Progenitor cell of endocrine pancreas (in vitro differentiated cells): Measurements from ENCODE around the gene TWIST2. TPM values are rescaled to one million over a fixed set of nuclear protein-coding genes. Genes with fewer than 3 reads are reported as not detected.

Experiments used
- DNase-seq: peaks from one replicate; pipeline ENCODE4 v3.0.0; 2021; ENCODE audit warnings: low spot score; ENCODE audit not compliant: unreplicated experiment
- H3K27ac Mint-ChIP-seq: 2 replicates; pipeline ENCODE4 v1.8.0; 2021; ENCODE audit warnings: mild to moderate bottlenecking, moderate library complexity, mixed read lengths
- H3K27me3 Mint-ChIP-seq: 2 replicates; pipeline ENCODE4 v1.8.0; 2021; ENCODE audit warnings: mixed read lengths
- H3K36me3 Mint-ChIP-seq: 2 replicates; pipeline ENCODE4 v1.8.0; 2022; ENCODE audit warnings: mixed read lengths; ENCODE audit not compliant: insufficient read depth
- H3K4me1 Mint-ChIP-seq: 2 replicates; pipeline ENCODE4 v1.8.0; 2021; ENCODE audit warnings: low read depth, mixed read lengths
- H3K4me3 Mint-ChIP-seq: 2 replicates; pipeline ENCODE4 v1.8.0; 2021; ENCODE audit warnings: low read depth, mild to moderate bottlenecking, moderate library complexity, mixed read lengths
- H3K9me3 Mint-ChIP-seq: 2 replicates; pipeline ENCODE4 v1.8.0; 2021; ENCODE audit warnings: low read depth, mixed read lengths
- CTCF ChIP-seq: fragments of 200-600 bp; sonication (generic); IDR thresholded peaks from one replicate; pipeline ENCODE4 v1.5.0; 2021; ENCODE audit warnings: antibody characterized with exemption, mild to moderate bottlenecking; ENCODE audit not compliant: unreplicated experiment
- total RNA-seq: library from RNA; stranded (reverse); gene quantifications from 2 replicates; pipeline ENCODE4 v1.2.1, GENCODE V29; 2021

The TWIST2 gene
- total RNA-seq, 1 donor from 2014 or later, result not detected

GRCh38 chr2:238929242-238930081 lies 81.6 kb downstream of the TWIST2 start:
- no peak for TF ChIP-seq CTCF
- H3K36me3 Mint-ChIP-seq, result no peaks in the 10 kb centered on the region
- peaks cover 8% of the 10 kb centered on the region for H3K9me3 Mint-ChIP-seq
- H3K27me3 Mint-ChIP-seq, result peaks cover 11% of the 10 kb centered on the region
- H3K4me3 Mint-ChIP-seq, result no peak overlapping the region
- H3K4me1 Mint-ChIP-seq, result peaks cover 8% of the 10 kb centered on the region
- no peak overlapping the region for H3K27ac Mint-ChIP-seq
- DNase-seq, result no peak

- Mint-ChIP-seq H3K9me3 (peaks cover 8% of the 10 kb centered on the region), H3K27me3 (peaks cover 15% of the 10 kb centered on the region), H3K4me1 (peaks cover 8% of the 10 kb centered on the region), H3K27ac (no peak overlapping the region), H3K36me3 (no peaks in the 10 kb centered on the region), H3K4me3 (no peak overlapping the region)
- no peak for TF ChIP-seq CTCF
- DNase-seq, result no peak
Observed at GRCh38 chr2:238930216-238930615, 82.3 kb downstream of the TWIST2 start.

- H3K27ac Mint-ChIP-seq, result no peak overlapping the region
Observed at GRCh38 chr2:238936162-238937052, 88.5 kb downstream of the TWIST2 start.

GRCh38 chr2:238938003-238938400 lies 90.1 kb downstream of the TWIST2 start:
- H3K27ac Mint-ChIP-seq, result no peak overlapping the region
- H3K4me1 Mint-ChIP-seq, result no peaks in the 10 kb centered on the region
- no peaks in the 10 kb centered on the region for H3K36me3 Mint-ChIP-seq
- DNase-seq, result no peak
- H3K9me3 Mint-ChIP-seq, result peaks cover 8% of the 10 kb centered on the region
- TF ChIP-seq CTCF, result no peak
- no peak overlapping the region for H3K4me3 Mint-ChIP-seq
- H3K27me3 Mint-ChIP-seq, result peaks cover 29% of the 10 kb centered on the region

More at GRCh38 chr2:238936162-238937052, 88.5 kb downstream of the TWIST2 start:
- no peak overlapping the region for H3K4me3 Mint-ChIP-seq
- peaks cover 8% of the 10 kb centered on the region for H3K9me3 Mint-ChIP-seq
- H3K27me3 Mint-ChIP-seq, result peaks cover 21% of the 10 kb centered on the region
- no peak for DNase-seq
- no peaks in the 10 kb centered on the region for H3K4me1 Mint-ChIP-seq
- no peaks in the 10 kb centered on the region for H3K36me3 Mint-ChIP-seq
- TF ChIP-seq CTCF, result no peak

- H3K9me3 Mint-ChIP-seq, result peaks cover 7% of the 10 kb centered on the region
- H3K36me3 Mint-ChIP-seq, result no peaks in the 10 kb centered on the region
- no peaks in the 10 kb centered on the region for H3K4me1 Mint-ChIP-seq
- no peak overlapping the region for H3K27ac Mint-ChIP-seq
- no peak for TF ChIP-seq CTCF
- no peak overlapping the region for H3K4me3 Mint-ChIP-seq
- DNase-seq, result no peak
- peaks cover 34% of the 10 kb centered on the region for H3K27me3 Mint-ChIP-seq
Observed at GRCh38 chr2:238938401-238939055, 90.6 kb downstream of the TWIST2 start.
